ENCODE results near the gene TIGD3.
A peak's percentile ranks its signal among the peaks of the same experiment; 100 is the strongest.

TIGD3 gene

GRCh38 chr11:65373839-65374580 is 19.5 kb downstream of the TIGD3 start:
- no peak for DNase-seq

GRCh38 chr11:65375012-65375411 is 20.5 kb downstream of the TIGD3 start:
- no peak for DNase-seq

GRCh38 chr11:65376138-65376713 is 21.7 kb downstream of the TIGD3 start:
- no peak for DNase-seq

GRCh38 chr11:65377036-65377435 is 22.5 kb downstream of the TIGD3 start:
- no peak for DNase-seq

GRCh38 chr11:65377777-65378176 is 23.2 kb downstream of the TIGD3 start:
- DNase-seq: no peak

GRCh38 chr11:65378208-65378927 is 23.8 kb downstream of the TIGD3 start:
- DNase-seq: peak; percentile 74 to 84 (median 81)

- DNase-seq: no peak
Observed at GRCh38 chr11:65378928-65379638, 24.5 kb downstream of the TIGD3 start.

- no peak for DNase-seq
Observed at GRCh38 chr11:65379698-65380459, 25.3 kb downstream of the TIGD3 start.

- DNase-seq: no peak
Observed at GRCh38 chr11:65380460-65381119, 26.0 kb downstream of the TIGD3 start.

- DNase-seq: peak; percentile 65 to 72 (median 66)
Observed at GRCh38 chr11:65381716-65382032, 27.1 kb downstream of the TIGD3 start.

- peak; percentile 97 to 100 (median 97) for DNase-seq
Observed at GRCh38 chr11:65382033-65382803, 27.7 kb downstream of the TIGD3 start, which contains the start of gene SLC25A45. TSS of gene SLC25A45 (minus strand) at chr11:65382646. CDS start at chr11:65381951, 695 bp downstream.

- DNase-seq: no peak
Observed at GRCh38 chr11:65382804-65383368, 28.3 kb downstream of the TIGD3 start.

GRCh38 chr11:65383778-65384177 is 29.2 kb downstream of the TIGD3 start:
- DNase-seq: no peak

- peak; percentile 14 to 55 (median 20) for DNase-seq
Observed at GRCh38 chr11:65384301-65384889, 29.8 kb downstream of the TIGD3 start.

- peak; percentile 95 to 99 (median 98) for DNase-seq
Observed at GRCh38 chr11:65386307-65387140, 32.0 kb downstream of the TIGD3 start, which contains the start of gene FRMD8. TSS of gene FRMD8 (plus strand) at chr11:65386637. CDS start at chr11:65387037, 400 bp downstream.

- no peak for DNase-seq
Observed at GRCh38 chr11:65388731-65389130, 34.2 kb downstream of the TIGD3 start.

- no peak for DNase-seq
Observed at GRCh38 chr11:65389294-65389980, 34.9 kb downstream of the TIGD3 start.

GRCh38 chr11:65390099-65390941 is 35.8 kb downstream of the TIGD3 start:
- no peak for DNase-seq
